Kidney tubule cell (primary cell): Measurements from ENCODE around the gene CECR2.
A peak's percentile ranks its signal among the peaks of the same experiment; 100 is the strongest.

Experiments used
- DNase-seq: peaks from one replicate; pipeline ENCODE4 v3.0.0-alpha.2; 2018; ENCODE audit warnings: low spot score

Gene CECR2

GRCh38 chr22:17368144-17368543 lies 1.1 kb upstream of the CECR2 start:
- DNase-seq = no peak

GRCh38 chr22:17368554-17369438 lies 464 bp upstream of the CECR2 start:
- DNase-seq = peak; percentile 30

- no peak for DNase-seq
Measured at GRCh38 chr22:17370026-17370765, 936 bp downstream of the CECR2 start.

GRCh38 chr22:17370766-17371432 lies 1.6 kb downstream of the CECR2 start:
- DNase-seq = no peak

GRCh38 chr22:17371448-17371847 lies 2.2 kb downstream of the CECR2 start:
- DNase-seq = no peak

- DNase-seq = no peak
Measured at GRCh38 chr22:17373855-17374254, 4.6 kb downstream of the CECR2 start.

- DNase-seq = no peak
Measured at GRCh38 chr22:17375914-17376614, 6.8 kb downstream of the CECR2 start.

- no peak for DNase-seq
Measured at GRCh38 chr22:17376950-17377349, 7.7 kb downstream of the CECR2 start.

- no peak for DNase-seq
Measured at GRCh38 chr22:17379944-17380343, 10.7 kb downstream of the CECR2 start.

GRCh38 chr22:17380359-17381087 lies 11.3 kb downstream of the CECR2 start:
- DNase-seq = no peak

GRCh38 chr22:17381192-17381913 lies 12.1 kb downstream of the CECR2 start:
- DNase-seq = no peak

GRCh38 chr22:17384612-17385330 lies 15.5 kb downstream of the CECR2 start:
- no peak for DNase-seq

GRCh38 chr22:17387356-17387755 lies 18.1 kb downstream of the CECR2 start:
- DNase-seq = no peak

- no peak for DNase-seq
Measured at GRCh38 chr22:17388235-17388634, 19.0 kb downstream of the CECR2 start.

- no peak for DNase-seq
Measured at GRCh38 chr22:17390087-17390486, 20.8 kb downstream of the CECR2 start.

- peak; percentile 52 for DNase-seq
Measured at GRCh38 chr22:17396516-17396915, 27.3 kb downstream of the CECR2 start.

- peak; percentile 33 for DNase-seq
Measured at GRCh38 chr22:17397756-17398547, 28.7 kb downstream of the CECR2 start.

GRCh38 chr22:17400305-17400704 lies 31.0 kb downstream of the CECR2 start:
- no peak for DNase-seq

- DNase-seq = no peak
Measured at GRCh38 chr22:17401728-17402127, 32.5 kb downstream of the CECR2 start.
